ENCODE results near the gene BLCAP. TPM values are rescaled to one million over a fixed set of nuclear protein-coding genes. Genes with fewer than 3 reads are reported as not detected.
"Not testable (repeated sequence)": the region's sequence is repeated elsewhere in the genome, so short reads cannot be mapped to it uniquely, and the experiment has no call there.

Gene BLCAP, protein sequence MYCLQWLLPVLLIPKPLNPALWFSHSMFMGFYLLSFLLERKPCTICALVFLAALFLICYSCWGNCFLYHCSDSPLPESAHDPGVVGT
- 127 and 134 TPM in 2 replicates for polyA plus RNA-seq (2013)

DNA sequence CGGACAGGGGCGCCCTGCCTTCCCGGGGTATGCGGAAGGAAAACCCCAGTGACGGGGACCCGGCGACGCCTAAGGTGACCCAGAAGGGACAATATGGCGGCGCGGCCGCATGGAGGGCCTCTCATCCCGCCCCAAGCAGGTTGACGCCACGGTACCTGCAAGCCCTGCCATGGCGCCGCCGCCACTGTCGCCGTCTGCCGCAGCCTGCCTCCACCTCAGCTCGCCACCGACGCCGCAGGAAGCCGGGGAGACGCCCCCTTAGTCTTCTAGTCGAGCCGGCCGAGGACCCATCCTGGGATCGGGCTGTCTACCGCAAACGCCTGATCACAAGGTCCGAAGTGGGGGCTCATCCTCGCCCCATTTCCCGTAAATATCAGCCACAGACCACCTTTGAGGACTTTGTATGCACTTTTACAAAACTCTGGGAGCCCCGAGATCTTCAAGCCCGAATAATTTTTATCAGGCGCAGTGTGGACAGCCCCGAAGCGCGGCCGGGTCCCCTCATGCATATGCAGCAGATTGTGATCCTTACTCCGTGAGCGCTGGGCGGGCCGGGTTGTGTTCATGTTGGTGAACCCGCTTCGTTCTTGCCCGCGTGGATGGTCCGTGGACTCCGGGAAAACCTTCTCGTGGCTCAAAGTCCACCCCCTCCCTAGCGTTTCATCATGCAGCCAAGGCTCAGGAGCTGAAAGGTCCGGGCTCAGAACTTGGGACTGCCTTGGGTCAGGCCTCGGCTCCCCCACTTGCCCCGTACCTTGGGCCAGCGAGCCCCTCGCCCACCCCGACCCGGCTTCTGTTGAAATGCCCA lies at the start of gene BLCAP:
BLCAP (minus strand) TSS at position 239 of the 808 bp plus-strand sequence. CDS start 8,702 bp downstream, outside the sequence.
- Histone ChIP-seq H2AFZ (ENCODE audit: insufficient read depth, low read length, poor library complexity) (peak within 1 kb of the TSS; percentile 46), H3K36me3 (ENCODE audit: control insufficient read depth in 1 of 2, insufficient read depth in 2 of 2, low read length in 2 of 2) (peaks cover 10 to 17% of the 10 kb centered on the region in 2 experiments), H3K27ac (ENCODE audit: low read depth, low read length) (peak within 1 kb of the TSS; percentile 83), H4K91ac (ENCODE audit: low read depth, low read length) (peak within 1 kb of the TSS; percentile 96), H2BK5ac (ENCODE audit: low read depth, low read length, poor library complexity) (peak within 1 kb of the TSS; percentile 95), H3K79me2 (ENCODE audit: control insufficient read depth, insufficient read depth, low read length, poor library complexity) (peaks cover 36% of the 10 kb centered on the region), H2AK5ac (ENCODE audit: low read length) (peak within 1 kb of the TSS; percentile 80), H3K79me1 (ENCODE audit: low read length) (peaks cover 16% of the 10 kb centered on the region), H3K4me1 (ENCODE audit: control insufficient read depth in 1 of 2, insufficient read depth in 2 of 2, low read length in 2 of 2) (peaks cover 19 to 25% of the 10 kb centered on the region in 2 experiments), H3K4me2 (ENCODE audit: low read length) (peak within 1 kb of the TSS; percentile 92), H4K12ac (ENCODE audit: low read depth, low read length) (peak within 1 kb of the TSS; percentile 56), H3K18ac (ENCODE audit: low read length) (peak within 1 kb of the TSS; percentile 94), H3K9me3 (ENCODE audit: insufficient read depth, low read depth, low read length) (no peaks in the 10 kb centered on the region), H4K8ac (ENCODE audit: low read depth, low read length) (peak within 1 kb of the TSS; percentile 87), H3K14ac (ENCODE audit: low read length) (peak within 1 kb of the TSS; percentile 89), H3K23ac (ENCODE audit: low read length) (no peak within 1 kb of the TSS), H3K4ac (ENCODE audit: low read depth, low read length) (peak within 1 kb of the TSS; percentile 98), H3K9ac (ENCODE audit: low read length) (peak within 1 kb of the TSS; percentile 96), H3K4me3 (ENCODE audit: low read depth, low read length) (peak within 1 kb of the TSS; percentile 93), H2BK12ac (ENCODE audit: low read length) (peak within 1 kb of the TSS; percentile 50), H2BK120ac (ENCODE audit: insufficient read depth, low read length, poor library complexity) (peak within 1 kb of the TSS; percentile 85), H3K27me3 (ENCODE audit: insufficient read depth, low read length) (no peaks in the 10 kb centered on the region)
- DNase-seq, result peak; percentile 77 to 89
- no CpG with 5 or more reads among the region's 62 CpGs for WGBS (ENCODE audit: extremely low coverage, insufficient coverage, insufficient read length)

DNA sequence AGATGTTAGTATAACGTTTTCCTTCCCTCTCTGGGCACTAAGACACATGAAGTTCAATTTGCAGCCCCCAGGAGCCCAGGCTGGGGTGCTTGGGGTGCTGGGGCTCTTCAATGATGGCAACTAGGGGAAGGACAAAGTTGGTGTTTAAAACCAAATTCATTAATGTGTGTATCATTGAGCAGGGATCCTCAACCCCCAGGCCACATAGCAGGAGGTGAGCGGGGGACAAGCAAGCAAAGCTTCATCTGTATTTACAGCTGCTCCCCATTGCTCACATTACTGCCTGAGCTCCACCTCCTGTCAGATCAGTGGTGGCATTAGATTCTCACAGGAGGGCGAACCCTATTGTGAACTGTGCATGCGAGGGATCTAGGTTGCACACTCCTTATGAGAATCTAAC lies 49.8 kb upstream of the BLCAP start:
- not testable (repeated sequence) for H3K4me2 ChIP-seq (ENCODE audit: low read length); H2BK12ac ChIP-seq (ENCODE audit: low read length); H2BK120ac ChIP-seq (ENCODE audit: insufficient read depth, low read length, poor library complexity); H3K4ac ChIP-seq (ENCODE audit: low read depth, low read length); H3K9me3 ChIP-seq (ENCODE audit: insufficient read depth, low read depth, low read length); DNase-seq; H3K23ac ChIP-seq (ENCODE audit: low read length); H3K9ac ChIP-seq (ENCODE audit: low read length); H2AK5ac ChIP-seq (ENCODE audit: low read length); H3K14ac ChIP-seq (ENCODE audit: low read length); H3K36me3 ChIP-seq (ENCODE audit: control insufficient read depth in 1 of 2, insufficient read depth in 2 of 2, low read length in 2 of 2); H3K4me3 ChIP-seq (ENCODE audit: low read depth, low read length); H4K12ac ChIP-seq (ENCODE audit: low read depth, low read length); H4K8ac ChIP-seq (ENCODE audit: low read depth, low read length); H4K91ac ChIP-seq (ENCODE audit: low read depth, low read length); H3K27ac ChIP-seq (ENCODE audit: low read depth, low read length); H2AFZ ChIP-seq (ENCODE audit: insufficient read depth, low read length, poor library complexity); H3K18ac ChIP-seq (ENCODE audit: low read length); H2BK5ac ChIP-seq (ENCODE audit: low read depth, low read length, poor library complexity); H3K79me1 ChIP-seq (ENCODE audit: low read length); H3K27me3 ChIP-seq (ENCODE audit: insufficient read depth, low read length); H3K4me1 ChIP-seq (ENCODE audit: control insufficient read depth in 1 of 2, insufficient read depth in 2 of 2, low read length in 2 of 2); H3K79me2 ChIP-seq (ENCODE audit: control insufficient read depth, insufficient read depth, low read length, poor library complexity)
- no CpG with 5 or more reads among the region's 4 CpGs for WGBS (ENCODE audit: extremely low coverage, insufficient coverage, insufficient read length)

DNA sequence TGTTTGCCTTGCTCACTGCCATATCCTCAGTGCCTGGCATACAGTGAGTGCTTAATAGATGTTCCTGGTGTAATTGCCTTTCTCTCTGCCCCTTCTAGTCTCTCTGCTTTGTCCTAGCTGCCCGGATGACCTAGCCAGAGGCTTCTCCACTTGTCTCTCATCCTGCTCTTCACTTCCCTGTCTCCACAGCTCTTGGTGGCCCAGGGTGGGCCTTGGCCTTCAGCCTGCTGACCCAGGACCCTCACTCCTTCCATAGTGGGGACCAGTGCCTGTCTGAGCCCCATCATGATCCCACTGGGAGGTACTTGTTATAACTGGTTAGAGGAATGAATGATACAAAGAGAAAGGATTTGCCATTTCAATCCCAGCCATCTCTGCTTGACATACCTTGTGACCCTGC lies 49.2 kb upstream of the BLCAP start:
- H2AFZ ChIP-seq (ENCODE audit: insufficient read depth, low read length, poor library complexity), result no peak overlapping the region
- no peaks in the 10 kb centered on the region for H3K79me1 ChIP-seq (ENCODE audit: low read length)
- no peak overlapping the region for H2BK120ac ChIP-seq (ENCODE audit: insufficient read depth, low read length, poor library complexity)
- no peak overlapping the region for H3K14ac ChIP-seq (ENCODE audit: low read length)
- no peaks in the 10 kb centered on the region for H3K4me1 ChIP-seq (ENCODE audit: control insufficient read depth in 1 of 2, insufficient read depth in 2 of 2, low read length in 2 of 2)
- WGBS (ENCODE audit: extremely low coverage, insufficient coverage, insufficient read length), result no CpG with 5 or more reads among the region's 1 CpG
- H2BK5ac ChIP-seq (ENCODE audit: low read depth, low read length, poor library complexity), result no peak overlapping the region
- DNase-seq, result no peak
- H4K8ac ChIP-seq (ENCODE audit: low read depth, low read length), result no peak overlapping the region
- no peaks in the 10 kb centered on the region for H3K36me3 ChIP-seq (ENCODE audit: control insufficient read depth in 1 of 2, insufficient read depth in 2 of 2, low read length in 2 of 2)
- H3K18ac ChIP-seq (ENCODE audit: low read length), result no peak overlapping the region
- peaks cover 7% of the 10 kb centered on the region for H3K9me3 ChIP-seq (ENCODE audit: insufficient read depth, low read depth, low read length)
- no peak overlapping the region for H3K9ac ChIP-seq (ENCODE audit: low read length)
- H2BK12ac ChIP-seq (ENCODE audit: low read length), result no peak overlapping the region
- H4K91ac ChIP-seq (ENCODE audit: low read depth, low read length), result no peak overlapping the region
- H3K79me2 ChIP-seq (ENCODE audit: control insufficient read depth, insufficient read depth, low read length, poor library complexity), result no peaks in the 10 kb centered on the region
- no peak overlapping the region for H4K12ac ChIP-seq (ENCODE audit: low read depth, low read length)
- H2AK5ac ChIP-seq (ENCODE audit: low read length), result no peak overlapping the region
- H3K4ac ChIP-seq (ENCODE audit: low read depth, low read length), result no peak overlapping the region
- H3K23ac ChIP-seq (ENCODE audit: low read length), result no peak overlapping the region
- no peak overlapping the region for H3K27ac ChIP-seq (ENCODE audit: low read depth, low read length)
- no peaks in the 10 kb centered on the region for H3K27me3 ChIP-seq (ENCODE audit: insufficient read depth, low read length)
- H3K4me3 ChIP-seq (ENCODE audit: low read depth, low read length), result no peak overlapping the region
- no peak overlapping the region for H3K4me2 ChIP-seq (ENCODE audit: low read length)

DNA sequence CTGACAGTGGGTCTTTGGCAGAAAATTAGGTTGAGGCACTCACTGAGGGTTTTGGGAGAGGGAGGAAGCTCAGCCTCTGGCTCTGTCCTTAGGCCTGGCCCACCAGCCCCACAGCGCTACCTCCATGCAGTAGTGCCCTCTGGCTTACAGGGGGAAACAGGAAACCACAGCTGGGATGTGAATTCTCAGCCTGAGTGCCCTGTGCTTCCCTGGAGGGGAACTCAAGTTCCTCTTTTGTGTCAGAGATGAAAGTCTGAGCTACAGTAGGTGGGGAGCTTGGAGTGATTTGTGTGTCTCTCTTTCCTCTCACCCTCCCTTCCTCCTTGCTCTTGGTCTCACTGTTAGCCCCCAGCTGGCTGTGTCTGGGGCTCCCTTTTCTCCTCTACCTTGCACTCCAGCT lies 48.2 kb upstream of the BLCAP start:
- H3K79me1 ChIP-seq (ENCODE audit: low read length), result no peaks in the 10 kb centered on the region
- H2BK120ac ChIP-seq (ENCODE audit: insufficient read depth, low read length, poor library complexity), result no peak overlapping the region
- H3K27me3 ChIP-seq (ENCODE audit: insufficient read depth, low read length), result no peaks in the 10 kb centered on the region
- H3K4me2 ChIP-seq (ENCODE audit: low read length), result no peak overlapping the region
- H2AK5ac ChIP-seq (ENCODE audit: low read length), result no peak overlapping the region
- H4K91ac ChIP-seq (ENCODE audit: low read depth, low read length), result no peak overlapping the region
- H3K27ac ChIP-seq (ENCODE audit: low read depth, low read length), result no peak overlapping the region
- no peak overlapping the region for H2AFZ ChIP-seq (ENCODE audit: insufficient read depth, low read length, poor library complexity)
- no peaks in the 10 kb centered on the region for H3K4me1 ChIP-seq (ENCODE audit: control insufficient read depth in 1 of 2, insufficient read depth in 2 of 2, low read length in 2 of 2)
- H4K8ac ChIP-seq (ENCODE audit: low read depth, low read length), result no peak overlapping the region
- no peak overlapping the region for H3K4me3 ChIP-seq (ENCODE audit: low read depth, low read length)
- no peak overlapping the region for H2BK5ac ChIP-seq (ENCODE audit: low read depth, low read length, poor library complexity)
- WGBS (ENCODE audit: extremely low coverage, insufficient coverage, insufficient read length), result no CpG with 5 or more reads among the region's 1 CpG
- H2BK12ac ChIP-seq (ENCODE audit: low read length), result no peak overlapping the region
- no peak overlapping the region for H4K12ac ChIP-seq (ENCODE audit: low read depth, low read length)
- no peak for DNase-seq
- H3K36me3 ChIP-seq (ENCODE audit: control insufficient read depth in 1 of 2, insufficient read depth in 2 of 2, low read length in 2 of 2), result no peaks in the 10 kb centered on the region
- H3K14ac ChIP-seq (ENCODE audit: low read length), result no peak overlapping the region
- H3K18ac ChIP-seq (ENCODE audit: low read length), result no peak overlapping the region
- H3K9ac ChIP-seq (ENCODE audit: low read length), result no peak overlapping the region
- no peak overlapping the region for H3K23ac ChIP-seq (ENCODE audit: low read length)
- H3K79me2 ChIP-seq (ENCODE audit: control insufficient read depth, insufficient read depth, low read length, poor library complexity), result no peaks in the 10 kb centered on the region
- peaks cover 7% of the 10 kb centered on the region for H3K9me3 ChIP-seq (ENCODE audit: insufficient read depth, low read depth, low read length)
- no peak overlapping the region for H3K4ac ChIP-seq (ENCODE audit: low read depth, low read length)
